Caco-2 (cell line): ENCODE results near the gene SPDYE16. TPM values are rescaled to one million over a fixed set of nuclear protein-coding genes. Genes with fewer than 3 reads are reported as not detected.
"Not testable (repeated sequence)": the region's sequence is repeated elsewhere in the genome, so short reads cannot be mapped to it uniquely, and the experiment has no call there.

Experiments
- BruUV-seq: library from RNA; stranded (reverse); fragments of 400-500 nt; replicated peaks from 2 replicates; lab custom pipeline; 2021; lab: Mats Ljungman, UMichigan
- CTCF ChIA-PET: fragments of 300-600 bp; sonication (Branson Sonifier 250); formaldehyde crosslinking; loops from one replicate; lab custom pipeline; 2022; ENCODE audit warnings: antibody characterized with exemption; lab: Charles Lee
- POLR2A ChIA-PET: fragments of 300-600 bp; sonication (Branson Sonifier 250); formaldehyde crosslinking; loops from one replicate; lab custom pipeline; 2022; ENCODE audit warnings: antibody characterized with exemption; lab: Charles Lee
- DNase-seq, 2 experiments: peaks; one replicate each; pipeline versions ENCODE4 v3.0.0 to v3.0.0-alpha.2; 2020 to 2022
- H3K27me3 ChIP-seq: replicated peaks from 2 replicates; pipeline ENCODE4 v1.6.0; 2011; ENCODE audit warnings: low read length; ENCODE audit not compliant: control insufficient read depth, insufficient read depth
- H3K36me3 ChIP-seq: 2 replicates; pipeline ENCODE4 v1.5.1; 2011; ENCODE audit warnings: low read length; ENCODE audit not compliant: control insufficient read depth, insufficient read depth
- H3K4me1 ChIP-seq: fragments of 250-450 bp; sonication (Bioruptor Pico); 2 replicates; pipeline ENCODE4 v1.5.1; 2020; ENCODE audit warnings: mild to moderate bottlenecking
- H3K4me3 ChIP-seq: 2 replicates; pipeline ENCODE4 v1.5.1; 2011; ENCODE audit warnings: low read depth, mild to moderate bottlenecking, control low read depth, low read length
- H3K9me3 ChIP-seq: fragments of 250-450 bp; sonication (Bioruptor Pico); 2 replicates; pipeline ENCODE4 v1.5.1; 2020; ENCODE audit warnings: mild to moderate bottlenecking, moderate library complexity
- H3K27ac Mint-ChIP-seq: one replicate; pipeline ENCODE4 v1.8.0; 2022; ENCODE audit warnings: mixed read lengths; ENCODE audit not compliant: unreplicated experiment
- H3K27me3 Mint-ChIP-seq: one replicate; pipeline ENCODE4 v1.8.0; 2022; ENCODE audit warnings: mixed read lengths; ENCODE audit not compliant: insufficient read depth, unreplicated experiment
- H3K36me3 Mint-ChIP-seq: one replicate; pipeline ENCODE4 v1.8.0; 2022; ENCODE audit warnings: mild to moderate bottlenecking, mixed read lengths; ENCODE audit not compliant: insufficient read depth, unreplicated experiment
- H3K4me1 Mint-ChIP-seq: one replicate; pipeline ENCODE4 v1.8.0; 2022; ENCODE audit warnings: low read depth, mixed read lengths; ENCODE audit not compliant: unreplicated experiment
- H3K4me3 Mint-ChIP-seq: one replicate; pipeline ENCODE4 v1.8.0; 2022; ENCODE audit warnings: mild to moderate bottlenecking, moderate library complexity, mixed read lengths; ENCODE audit not compliant: unreplicated experiment
- H3K9me3 Mint-ChIP-seq: one replicate; pipeline ENCODE4 v1.8.0; 2022; ENCODE audit warnings: mixed read lengths; ENCODE audit not compliant: unreplicated experiment
- intact Hi-C: fragments of 100-400 bp; cut with micrococcal nuclease; formaldehyde crosslinking; loops from one replicate; pipeline ENCODE4 v1.10.0; 2022; ENCODE audit not compliant: unreplicated experiment
- total RNA-seq: library from RNA; stranded (reverse); gene quantifications from 2 replicates; pipeline ENCODE4 v1.2.3, GENCODE V29; 2022

Gene SPDYE16
- total RNA-seq, 1 experiment from 2014 or later = 0.34 TPM

GRCh38 chr7:76551992-76552391 is 8.9 kb upstream of the SPDYE16 start:
- H3K4me3 ChIP-seq, intact Hi-C loops: not testable (repeated sequence)

DNA sequence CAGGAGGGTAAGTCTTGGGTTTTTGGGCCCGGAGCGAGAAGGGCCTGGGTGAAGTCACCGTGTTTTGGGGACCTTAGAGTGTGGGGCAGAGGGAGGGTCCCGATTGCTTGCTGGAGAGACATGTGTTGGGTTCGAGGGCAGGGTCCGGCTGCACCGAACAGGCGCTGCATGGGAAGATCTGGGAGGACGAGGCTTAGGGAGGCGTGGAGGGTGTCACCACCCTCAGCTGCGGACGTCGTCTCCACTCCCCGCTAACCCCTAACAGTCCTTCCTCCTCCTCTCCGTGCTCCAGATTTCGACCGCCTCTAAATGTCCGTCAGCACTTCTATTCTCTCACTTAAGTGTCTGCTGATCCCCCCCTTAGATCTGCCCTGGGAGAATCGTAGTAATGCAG is 6.8 kb upstream of the SPDYE16 start:
- Mint-ChIP-seq H3K4me3 (peak overlapping the region; percentile 97), H3K36me3 (peaks cover 34% of the 10 kb centered on the region), H3K27ac (peak overlapping the region; percentile 93)
- DNase-seq, intact Hi-C loops, POLR2A ChIA-PET, H3K9me3 Mint-ChIP-seq, BruUV-seq, CTCF ChIA-PET, H3K36me3 ChIP-seq, H3K27me3 ChIP-seq, H3K27me3 Mint-ChIP-seq, H3K4me1 ChIP-seq, H3K4me1 Mint-ChIP-seq, H3K9me3 ChIP-seq: not testable (repeated sequence)
- H3K4me3 ChIP-seq = peak overlapping the region; percentile 82

More at GRCh38 chr7:76551992-76552391, 8.9 kb upstream of the SPDYE16 start:
- CTCF ChIA-PET, H3K4me1 Mint-ChIP-seq, H3K4me1 ChIP-seq, H3K4me3 Mint-ChIP-seq, H3K9me3 ChIP-seq, DNase-seq, H3K27me3 ChIP-seq, H3K9me3 Mint-ChIP-seq, H3K27me3 Mint-ChIP-seq, H3K27ac Mint-ChIP-seq, H3K36me3 ChIP-seq, POLR2A ChIA-PET: not testable (repeated sequence)
- TSS peak; percentile 7 for BruUV-seq
- peaks cover 43% of the 10 kb centered on the region for H3K36me3 Mint-ChIP-seq

DNA sequence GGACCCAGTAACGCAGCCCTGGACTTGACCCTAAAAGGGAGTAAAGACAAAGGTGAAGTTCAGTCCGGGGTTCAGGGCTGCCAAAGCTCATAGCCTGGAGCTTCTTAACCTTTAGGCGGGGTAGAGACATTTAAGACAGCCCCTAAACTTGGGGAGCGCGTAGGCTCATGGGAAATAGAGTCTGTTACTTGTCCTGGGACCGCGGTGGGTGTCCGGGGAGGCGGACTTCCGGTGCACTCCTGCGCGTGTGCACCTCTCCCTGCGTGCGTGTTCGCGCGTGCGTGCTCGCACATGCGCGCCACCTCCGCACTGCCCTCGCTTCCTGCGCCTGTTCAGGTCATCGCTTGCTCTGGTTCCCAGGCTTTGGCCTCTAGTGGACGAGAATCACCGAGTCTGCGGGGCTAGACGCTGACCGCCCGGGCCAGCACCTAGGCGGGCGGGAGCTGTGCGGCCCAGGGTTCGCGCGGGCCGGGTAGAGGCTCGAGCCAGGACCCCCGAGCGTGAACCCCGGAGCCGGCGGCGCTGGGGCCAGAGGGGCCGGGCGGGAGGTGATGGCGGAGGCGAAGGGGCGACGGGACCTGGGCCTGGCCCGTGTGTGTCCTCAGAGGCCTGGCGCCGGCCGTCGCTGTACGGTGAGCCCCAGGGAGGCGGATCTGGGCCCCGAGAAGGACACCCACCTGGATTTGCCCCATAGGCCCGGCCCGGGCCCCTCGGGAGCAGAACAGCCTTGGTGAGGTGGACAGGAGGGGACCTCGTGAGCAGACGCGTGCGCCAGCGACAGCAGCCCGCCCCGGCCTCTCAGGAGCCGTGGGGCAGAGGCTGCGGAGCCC is 6.1 kb upstream of the SPDYE16 start:
- CTCF ChIA-PET, intact Hi-C loops, POLR2A ChIA-PET, H3K27me3 Mint-ChIP-seq, H3K4me1 Mint-ChIP-seq, H3K36me3 ChIP-seq, H3K9me3 Mint-ChIP-seq, H3K9me3 ChIP-seq, H3K4me1 ChIP-seq, H3K27me3 ChIP-seq, BruUV-seq: not testable (repeated sequence)
- peak; percentile 91 to 94 for DNase-seq
- H3K4me3 Mint-ChIP-seq = peak overlapping the region; percentile 97
- peak overlapping the region; percentile 82 for H3K4me3 ChIP-seq
- peak overlapping the region; percentile 93 for H3K27ac Mint-ChIP-seq
- H3K36me3 Mint-ChIP-seq = peaks cover 29% of the 10 kb centered on the region

- H3K9me3 ChIP-seq, H3K4me3 Mint-ChIP-seq, POLR2A ChIA-PET, H3K27me3 ChIP-seq, H3K27ac Mint-ChIP-seq, H3K4me3 ChIP-seq, intact Hi-C loops, H3K9me3 Mint-ChIP-seq, BruUV-seq, CTCF ChIA-PET, H3K4me1 ChIP-seq, DNase-seq, H3K36me3 ChIP-seq, H3K36me3 Mint-ChIP-seq, H3K27me3 Mint-ChIP-seq, H3K4me1 Mint-ChIP-seq: not testable (repeated sequence)
These were observed 11.5 kb downstream of the SPDYE16 start for GRCh38 chr7:76531643-76532042.

DNA sequence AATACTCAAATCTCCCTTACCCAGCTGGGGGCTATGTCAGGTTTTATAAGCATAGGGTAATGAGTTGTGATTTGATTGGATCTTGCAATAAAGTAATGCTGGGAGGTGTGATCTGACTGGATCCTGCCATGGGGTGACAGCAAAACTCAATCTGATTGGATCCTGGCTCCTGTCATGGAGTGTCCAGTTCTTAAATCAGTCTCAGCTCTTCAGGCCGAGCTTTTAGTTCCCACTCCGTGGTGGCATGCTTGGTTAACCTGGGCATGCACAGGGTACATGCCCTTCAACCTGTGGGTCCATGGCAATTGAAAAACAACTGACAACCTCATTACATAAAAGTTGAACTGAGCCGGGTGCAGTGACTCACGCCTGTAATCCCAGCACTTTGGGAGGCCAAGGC is 16.9 kb downstream of the SPDYE16 start:
- CTCF ChIA-PET, H3K4me1 ChIP-seq, H3K4me1 Mint-ChIP-seq, H3K27ac Mint-ChIP-seq, H3K9me3 Mint-ChIP-seq, POLR2A ChIA-PET, H3K27me3 Mint-ChIP-seq, intact Hi-C loops, H3K27me3 ChIP-seq, H3K4me3 Mint-ChIP-seq, H3K36me3 Mint-ChIP-seq, DNase-seq, BruUV-seq, H3K36me3 ChIP-seq, H3K9me3 ChIP-seq, H3K4me3 ChIP-seq: not testable (repeated sequence)

- H3K27me3 Mint-ChIP-seq, H3K27me3 ChIP-seq, H3K36me3 Mint-ChIP-seq, H3K36me3 ChIP-seq, CTCF ChIA-PET, H3K4me3 Mint-ChIP-seq, H3K4me1 Mint-ChIP-seq, H3K4me1 ChIP-seq, H3K9me3 ChIP-seq, H3K4me3 ChIP-seq, intact Hi-C loops, POLR2A ChIA-PET, DNase-seq, H3K9me3 Mint-ChIP-seq, BruUV-seq, H3K27ac Mint-ChIP-seq: not testable (repeated sequence)
These were observed 26.2 kb downstream of the SPDYE16 start for GRCh38 chr7:76516932-76517331.
